GM19452 (cell line): ENCODE data around the gene FZD10.

Experiments
- ATAC-seq: cut with Tn5 transposase; IDR thresholded peaks from one replicate; pipeline ENCODE4 v1.9.1; 2021; ENCODE audit not compliant: unreplicated experiment

The FZD10 gene

GRCh38 chr12:130204541-130204953, 42.3 kb downstream of the FZD10 start:
- ATAC-seq, result no peak

GRCh38 chr12:130205495-130205894, 43.2 kb downstream of the FZD10 start:
- no peak for ATAC-seq

- no peak for ATAC-seq
Measured at GRCh38 chr12:130212384-130212989, 50.2 kb downstream of the FZD10 start.

- no peak for ATAC-seq
Measured at GRCh38 chr12:130213249-130213648, 51.0 kb downstream of the FZD10 start.

- no peak for ATAC-seq
Measured at GRCh38 chr12:130214686-130215395, 52.6 kb downstream of the FZD10 start.
